Limb (tissue), 2 donors: ENCODE data around the gene CLCF1.

Experiments used
- DNase-seq, 2 donors: peaks; one replicate each; pipeline ENCODE4 v3.0.0-alpha.2; 2016; ENCODE audit errors: extremely low spot score in 2 of 2

The CLCF1 gene

DNA sequence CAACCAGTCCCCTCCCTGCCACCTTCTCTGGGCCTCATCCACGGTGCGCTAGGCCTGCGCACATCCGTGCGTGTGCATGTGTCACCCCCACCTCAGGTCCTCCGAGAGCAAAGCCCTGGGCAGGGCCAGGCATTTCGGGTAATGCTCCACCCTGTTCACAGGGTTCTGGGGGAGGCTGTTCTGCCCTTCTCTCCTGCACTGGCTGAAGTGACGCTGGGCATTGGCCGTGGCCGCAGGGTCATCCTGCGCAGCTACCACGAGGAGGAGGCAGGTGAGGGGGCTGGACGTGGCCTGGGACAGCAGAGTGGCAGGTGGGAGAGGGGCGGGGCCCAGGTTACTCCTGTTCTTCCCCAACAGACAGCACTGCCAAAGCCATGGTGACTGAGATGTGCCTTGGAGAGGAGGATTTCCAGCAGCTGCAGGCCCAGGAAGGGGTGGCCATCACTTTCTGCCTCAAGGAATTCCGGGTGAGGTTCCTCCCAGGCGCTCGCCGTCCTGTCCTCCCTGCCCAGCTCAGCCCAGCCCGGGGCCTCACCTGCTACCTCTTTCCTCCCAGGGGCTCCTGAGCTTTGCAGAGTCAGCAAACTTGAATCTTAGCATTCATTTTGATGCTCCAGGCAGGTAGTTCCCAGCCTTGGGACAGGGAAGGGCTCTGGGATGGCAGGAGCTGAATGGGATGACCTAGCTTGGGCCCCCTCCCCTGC, 22.3 kb upstream of the CLCF1 start:
- no peak for DNase-seq

DNA sequence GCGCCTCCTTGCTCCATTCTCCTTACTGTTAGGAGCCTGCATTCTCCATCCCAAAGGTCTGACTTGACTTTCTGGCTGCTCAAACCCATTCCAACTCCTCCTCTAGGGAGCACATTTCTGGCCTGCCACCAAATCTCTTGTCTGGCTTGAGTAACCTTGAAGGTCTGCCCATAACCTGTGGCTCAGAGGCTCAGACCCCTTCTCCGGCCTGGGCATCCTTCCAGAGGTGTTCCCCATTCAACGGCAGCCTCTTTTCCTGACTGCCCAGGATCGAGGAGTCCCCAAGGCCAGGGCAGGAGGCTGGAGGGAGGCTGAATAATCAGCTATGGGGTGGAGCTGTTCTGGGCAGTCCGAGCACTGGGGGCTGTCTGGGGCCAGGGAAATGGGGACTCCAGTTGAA, 20.6 kb upstream of the CLCF1 start:
- DNase-seq: no peak

DNA sequence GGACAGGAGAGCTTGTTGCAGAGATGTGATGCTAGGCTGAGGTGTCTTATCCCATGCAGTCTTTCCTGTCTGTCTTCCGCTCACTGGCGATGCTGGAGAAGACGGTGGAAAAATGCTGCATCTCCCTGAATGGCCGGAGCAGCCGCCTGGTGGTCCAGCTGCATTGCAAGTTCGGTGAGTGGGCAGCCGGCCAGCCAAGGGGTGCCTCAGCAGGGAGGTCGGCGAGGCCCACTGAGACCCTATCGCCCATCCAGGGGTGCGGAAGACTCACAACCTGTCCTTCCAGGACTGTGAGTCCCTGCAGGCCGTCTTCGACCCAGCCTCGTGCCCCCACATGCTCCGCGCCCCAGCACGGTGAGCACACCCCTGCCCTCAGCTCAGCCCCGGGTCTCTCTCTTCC, 20.0 kb upstream of the CLCF1 start:
- DNase-seq: no peak

DNA sequence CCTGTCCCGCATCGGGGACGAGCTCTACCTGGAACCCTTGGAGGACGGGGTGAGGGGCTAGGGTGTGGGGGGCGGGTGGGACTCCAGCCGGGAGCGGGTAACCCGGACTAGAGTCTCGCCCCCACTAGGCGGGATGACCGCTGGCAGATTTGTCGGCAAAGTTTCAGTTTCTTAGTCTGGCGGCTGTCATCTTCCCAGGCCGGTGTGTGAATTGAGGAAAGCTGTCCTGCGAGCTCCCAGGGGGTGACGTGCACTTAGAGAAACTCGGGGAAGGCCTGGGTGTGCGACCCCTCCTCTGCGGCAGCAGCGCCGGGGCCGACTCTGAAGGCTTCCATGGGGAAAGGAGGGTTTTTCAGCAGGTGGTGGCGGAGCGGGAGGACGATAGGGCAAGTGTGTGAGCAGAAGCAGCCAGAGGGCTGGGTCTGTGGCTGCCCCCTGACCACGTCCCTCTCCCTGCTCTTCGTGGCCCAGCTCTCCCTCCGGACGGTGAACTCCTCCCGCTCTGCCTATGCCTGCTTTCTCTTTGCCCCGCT, 18.9 kb upstream of the CLCF1 start:
- DNase-seq: no peak

DNA sequence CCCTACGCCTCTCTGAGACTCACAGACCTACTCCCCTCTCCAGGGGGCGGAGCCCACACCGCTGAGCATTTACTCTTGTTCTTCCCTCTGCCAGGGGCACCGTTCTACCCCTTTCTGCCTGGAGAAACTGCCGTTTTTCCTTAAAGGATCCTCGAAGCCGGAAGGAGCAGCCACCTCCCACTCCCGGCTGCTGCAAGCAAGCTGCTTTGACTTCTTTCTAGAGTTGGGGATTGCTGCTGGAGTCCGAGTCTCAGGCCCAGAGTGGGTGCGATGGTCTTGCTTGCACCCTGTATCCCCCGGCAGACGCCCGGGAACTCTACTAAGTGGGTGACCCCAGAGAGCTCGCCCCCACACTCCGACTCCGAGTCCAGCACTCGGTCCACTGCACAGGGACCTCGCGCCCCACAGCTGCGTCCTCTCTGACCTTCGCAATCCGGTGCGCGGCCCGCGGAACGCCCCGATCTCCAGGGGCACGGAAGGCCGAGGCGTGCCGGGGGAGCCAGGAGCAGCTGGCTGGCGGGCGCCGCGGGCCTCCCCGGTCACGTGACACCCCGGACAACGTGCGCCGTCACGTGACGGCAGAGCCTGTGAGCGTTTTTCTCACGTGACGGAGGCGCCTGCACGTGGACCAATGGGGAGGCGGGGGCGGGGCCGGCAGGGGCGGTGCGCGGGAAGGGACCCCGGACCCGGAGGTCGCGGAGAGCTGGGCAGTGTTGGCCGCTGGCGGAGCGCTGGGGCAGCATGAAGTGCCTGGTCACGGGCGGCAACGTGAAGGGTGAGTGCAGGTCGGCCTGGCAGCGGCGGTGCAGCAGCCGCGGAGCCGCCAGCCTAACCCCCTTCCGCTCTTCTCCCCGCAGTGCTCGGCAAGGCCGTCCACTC, 18.1 kb upstream of the CLCF1 start, which contains the start of gene RAD9A:
Gene RAD9A, plus strand, starts transcription at position 683 of the 879 bp plus-strand sequence. Its CDS starts 59 bp downstream, at position 742.
- DNase-seq: peak; percentile 95 to 96

DNA sequence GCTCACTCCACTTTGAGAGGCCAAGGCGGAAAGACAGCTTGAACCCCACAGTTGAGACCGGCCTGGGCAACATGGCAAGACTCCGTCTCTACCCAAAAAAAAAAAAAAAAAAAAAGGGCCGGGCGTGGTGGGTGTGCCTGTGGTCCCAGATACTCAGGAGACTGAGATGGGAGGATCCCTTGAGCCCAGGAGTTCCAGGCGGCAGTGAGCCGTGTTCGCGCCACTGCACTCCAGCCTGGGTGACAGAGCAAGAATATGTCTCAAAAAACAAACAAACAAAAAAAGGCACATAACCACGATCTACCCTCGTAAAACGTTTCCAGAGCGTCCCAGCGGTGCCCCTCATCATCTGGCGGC, 17.5 kb upstream of the CLCF1 start:
- no peak for DNase-seq

DNA sequence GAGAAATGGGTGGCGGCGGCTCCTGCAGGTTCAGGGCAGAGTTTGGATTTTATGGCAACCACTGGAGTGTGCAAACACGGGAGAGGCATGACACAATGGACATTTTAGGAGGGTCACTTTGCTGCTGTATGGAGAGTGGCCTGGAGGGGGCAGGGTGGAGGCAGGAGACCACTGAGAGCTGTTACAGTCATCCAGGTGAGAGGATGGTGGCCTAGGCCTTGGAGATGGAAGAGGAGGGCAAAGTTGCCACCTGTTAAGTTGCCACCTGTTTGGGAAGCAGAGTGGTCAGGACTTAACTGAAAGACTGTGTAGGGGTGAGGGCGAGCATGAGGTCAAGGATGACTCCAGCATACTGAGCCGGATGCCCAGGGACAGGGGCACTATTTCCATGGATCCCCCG, 16.1 kb upstream of the CLCF1 start:
- no peak for DNase-seq

DNA sequence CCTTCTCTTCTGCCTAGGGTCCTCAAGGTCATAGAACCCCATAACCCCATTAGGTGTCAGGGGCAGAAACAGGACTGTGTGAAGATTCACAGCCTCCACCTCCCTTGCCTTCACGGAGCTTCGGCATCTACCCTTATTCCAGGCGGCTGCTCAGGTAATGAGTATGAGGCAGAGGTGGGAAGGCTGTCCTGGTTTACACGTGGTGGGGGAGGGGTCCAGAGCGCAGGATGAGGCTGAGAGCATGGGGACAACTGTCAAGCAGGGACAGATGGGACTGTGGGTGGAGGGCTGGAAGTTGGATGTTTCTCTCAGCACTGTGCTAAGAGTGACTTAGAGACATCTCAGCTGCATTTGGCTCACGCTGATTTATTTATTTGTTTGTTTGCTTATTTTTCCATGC, 14.1 kb upstream of the CLCF1 start:
- no peak for DNase-seq

DNA sequence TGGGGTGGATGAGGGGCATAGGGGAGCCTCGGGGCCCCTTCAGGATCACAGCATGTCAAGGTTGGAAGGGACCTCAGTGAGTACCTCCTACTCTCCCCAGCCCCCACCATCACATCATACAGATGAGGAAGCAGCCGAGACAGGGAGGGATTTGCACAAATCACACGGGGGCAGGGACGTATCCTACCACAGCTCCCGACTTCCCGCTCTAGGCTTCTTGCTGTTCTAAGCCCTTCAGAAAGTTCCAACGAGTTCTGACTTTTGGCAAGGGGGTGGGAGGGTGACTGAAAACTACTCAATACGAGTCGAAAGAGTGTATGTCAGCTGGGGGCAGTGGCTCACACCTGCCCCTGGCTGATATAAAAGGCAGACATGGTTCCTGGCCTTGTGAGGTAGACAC, 13.7 kb upstream of the CLCF1 start:
- no peak for DNase-seq

DNA sequence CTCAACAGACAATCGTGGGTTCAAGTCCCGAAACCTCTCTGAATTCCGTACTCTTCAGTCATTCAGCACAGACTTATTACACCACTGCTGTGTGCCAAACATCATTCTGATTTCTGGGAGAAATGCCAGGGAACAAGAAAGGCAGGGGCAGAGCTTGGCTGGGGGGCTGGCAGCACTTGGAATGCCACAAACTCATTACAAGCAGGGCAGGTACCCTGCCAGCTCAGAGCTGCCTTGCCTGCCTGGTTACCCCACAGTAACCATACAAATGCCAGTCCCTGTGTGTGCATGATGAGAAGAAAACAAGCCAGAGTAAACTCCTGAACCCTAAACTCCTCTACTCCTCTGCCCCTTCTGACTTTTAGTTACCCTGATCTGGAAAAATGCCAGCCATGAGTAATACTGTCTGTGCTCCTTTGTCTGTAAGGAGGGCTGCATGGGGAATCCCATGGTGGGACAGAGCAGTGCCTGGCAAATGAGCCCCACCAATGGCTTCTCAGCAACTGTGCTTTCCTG, 11.5 kb upstream of the CLCF1 start:
- DNase-seq: no peak

DNA sequence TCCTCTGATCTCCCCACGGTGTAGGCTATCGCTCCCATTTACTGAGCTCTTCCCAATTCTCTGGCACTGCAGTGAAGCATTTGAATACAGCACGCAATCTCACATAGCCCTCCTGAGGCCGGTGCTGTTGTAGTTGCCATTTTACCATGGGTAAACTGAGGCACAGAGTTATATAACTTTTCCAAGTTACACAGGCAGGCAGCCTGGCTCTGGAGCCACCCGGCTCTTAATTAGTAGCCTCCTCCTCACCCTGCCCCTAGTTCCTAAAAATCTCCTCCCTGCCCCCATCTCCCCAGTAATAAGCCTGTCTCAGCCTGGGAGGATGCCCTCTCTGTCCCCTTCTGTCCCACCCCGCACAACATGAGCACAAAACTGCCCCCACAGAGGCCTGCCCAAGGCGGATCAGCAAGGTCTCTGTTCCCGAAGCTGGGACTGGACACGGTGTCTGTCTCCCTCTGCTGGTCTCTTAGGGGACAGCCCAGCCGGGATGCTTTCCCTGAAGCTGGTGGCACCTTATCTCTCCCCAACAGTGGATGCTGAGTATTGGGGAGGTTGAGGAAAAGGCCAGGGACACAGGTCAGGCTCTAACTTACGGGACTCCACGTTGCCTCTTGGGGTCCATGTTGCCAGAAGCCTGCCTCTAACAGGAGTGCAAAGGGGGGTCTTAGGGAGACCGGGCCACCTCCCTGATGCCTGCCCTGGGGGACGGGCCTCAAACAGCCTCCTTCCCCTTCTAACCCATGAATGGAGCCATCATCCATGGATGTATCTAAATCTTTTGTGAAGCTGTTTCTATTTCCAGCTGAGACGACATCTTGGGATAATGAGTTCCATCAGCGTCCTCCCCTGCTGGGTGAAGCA, 9.1 kb upstream of the CLCF1 start:
- peak; percentile 74 to 87 for DNase-seq

DNA sequence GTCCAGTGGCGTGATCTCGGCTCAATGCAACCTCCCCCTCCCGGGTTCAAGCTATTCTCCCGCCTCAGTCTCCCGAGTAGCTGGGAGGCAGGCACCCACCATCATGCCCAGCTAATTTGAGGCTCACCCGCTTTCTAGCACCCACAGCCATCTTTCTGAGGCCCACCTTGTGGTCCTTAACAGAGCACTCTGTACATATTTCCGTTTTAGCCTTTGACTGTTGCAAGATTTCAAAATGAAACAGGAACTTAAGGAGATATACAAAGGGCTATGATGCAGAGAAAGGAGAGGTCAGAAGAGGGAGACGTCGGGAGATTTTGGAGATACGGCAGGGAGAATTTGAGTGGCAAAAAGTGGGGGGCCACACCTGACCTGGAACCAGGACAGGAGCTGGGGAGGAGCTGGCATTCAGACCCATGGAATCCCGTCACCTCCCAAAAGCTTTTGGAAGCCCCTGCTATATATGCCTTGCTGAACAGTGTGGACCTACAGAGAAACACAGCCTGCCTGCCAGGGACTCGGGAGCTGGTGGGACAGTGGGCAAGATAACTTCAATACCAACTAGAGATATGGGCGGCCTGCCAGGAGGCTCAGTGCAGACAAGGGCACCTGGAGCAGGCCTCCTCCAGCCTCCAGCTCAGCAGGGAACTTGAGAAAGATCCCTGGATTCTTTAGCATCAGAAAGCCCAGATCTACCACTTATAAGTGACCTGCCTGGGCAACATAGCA, 8.0 kb upstream of the CLCF1 start:
- DNase-seq: no peak

DNA sequence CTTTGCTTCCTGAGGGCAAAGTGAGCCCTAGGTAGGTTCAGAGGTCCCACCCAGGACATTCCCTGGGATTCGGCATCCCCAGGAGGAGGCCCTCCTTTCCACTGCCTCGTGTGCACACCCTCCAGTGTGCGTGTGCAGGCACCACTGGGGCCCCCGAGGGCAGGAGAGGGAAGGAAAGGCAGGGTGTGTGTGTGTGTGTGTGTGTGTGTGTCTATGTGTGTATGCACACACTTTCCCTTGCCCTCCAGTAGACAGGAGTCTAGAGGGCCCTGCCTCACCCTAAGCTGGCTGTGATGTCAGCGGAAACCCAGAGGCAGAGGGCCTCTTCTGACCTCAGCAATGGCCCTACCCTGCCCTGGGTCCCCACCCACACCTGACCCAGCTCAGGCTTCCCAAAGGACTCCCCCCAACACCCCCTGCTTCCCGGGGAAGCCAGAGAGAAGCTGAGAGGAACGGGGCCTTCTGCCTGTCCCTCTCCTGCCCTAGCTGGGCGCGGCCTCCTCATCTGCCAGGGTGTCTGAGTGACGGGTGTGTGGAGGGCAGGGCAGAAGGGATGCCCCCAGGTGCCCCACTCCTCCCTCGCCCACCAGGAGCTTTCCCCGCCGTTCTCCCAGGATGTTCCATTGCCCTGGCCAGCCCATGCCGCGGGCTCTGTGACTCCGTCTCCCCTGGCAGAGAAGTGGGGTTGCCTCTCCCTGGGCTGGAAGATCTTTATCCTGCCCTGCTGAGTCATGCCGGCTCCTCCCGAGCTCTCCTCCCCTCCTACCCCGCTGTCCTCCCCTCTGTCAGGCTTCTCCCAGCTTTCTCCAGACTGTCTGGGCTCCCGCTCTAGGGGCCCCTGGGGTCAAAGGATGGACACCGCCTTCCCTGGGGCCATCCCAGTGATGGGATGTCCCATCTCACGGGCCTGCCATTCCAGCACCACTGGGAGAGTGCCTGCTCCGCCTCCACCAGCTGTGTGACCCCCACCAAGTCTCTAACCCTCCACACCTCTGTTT, 6.0 kb upstream of the CLCF1 start:
- peak in 1 of 2 donors; percentile 25 for DNase-seq

DNA sequence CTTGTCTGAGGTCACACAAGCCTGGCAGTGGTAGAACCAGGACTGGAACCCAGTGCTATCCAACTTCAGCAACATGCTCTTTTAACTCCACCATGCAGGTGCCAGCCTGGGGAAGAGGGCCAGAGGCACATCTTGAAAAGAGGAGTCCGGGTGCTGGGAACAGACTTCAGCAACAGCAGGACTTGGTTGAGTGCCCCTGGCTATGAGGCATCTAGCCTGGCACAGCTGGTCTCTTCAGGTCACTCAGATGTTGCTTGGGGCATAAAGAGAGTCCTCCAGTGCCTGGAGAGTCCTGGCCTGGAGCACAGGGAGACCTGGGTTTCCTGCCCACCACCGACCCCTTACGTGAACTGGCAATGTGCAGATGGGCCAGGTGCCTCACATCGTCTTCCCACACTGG, 5.1 kb upstream of the CLCF1 start:
- DNase-seq: no peak

DNA sequence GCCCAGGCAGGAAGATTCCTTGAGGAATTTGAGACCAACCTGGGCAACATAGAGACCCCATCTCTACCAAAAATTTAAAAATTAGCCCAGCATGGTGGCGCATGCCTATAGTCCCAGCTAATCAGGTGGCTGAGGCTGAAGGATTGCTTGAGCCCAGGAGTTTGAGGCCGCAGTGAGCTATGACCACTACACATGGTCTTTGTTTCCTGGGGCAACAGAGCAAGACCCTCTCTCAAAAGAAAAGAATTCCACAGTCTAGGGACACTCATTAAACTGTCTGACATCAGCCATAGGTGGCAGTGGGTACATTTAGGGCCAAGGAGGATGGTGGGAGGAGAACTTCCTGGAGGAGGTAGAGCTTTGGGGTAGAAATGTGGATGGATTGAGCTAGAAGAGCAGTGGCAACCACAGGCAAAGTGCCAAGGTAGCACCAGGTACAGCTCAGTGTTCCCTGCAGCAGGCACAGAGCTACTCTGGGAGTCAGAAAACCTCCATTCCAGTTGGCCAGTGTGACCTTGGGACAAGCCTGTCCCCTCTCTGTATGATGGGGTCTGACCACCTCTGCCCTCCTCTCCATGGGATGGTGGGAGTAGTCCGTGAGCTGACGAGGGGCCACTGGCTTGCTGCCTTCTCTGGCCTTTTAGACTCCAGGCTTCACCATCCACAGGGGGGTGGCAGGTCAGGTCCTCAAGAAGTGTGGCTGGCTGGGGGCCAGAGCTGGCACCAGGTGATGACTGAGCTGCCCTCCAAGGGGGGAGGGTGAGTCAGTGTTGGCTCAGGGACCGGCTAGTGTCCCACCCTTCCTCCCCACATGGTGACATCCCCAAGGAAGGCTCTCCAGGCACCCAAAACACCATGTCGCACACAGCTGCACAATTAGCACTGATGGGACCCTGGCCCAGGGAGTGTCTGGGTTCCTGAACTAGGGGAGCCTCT, 3.7 kb upstream of the CLCF1 start:
- DNase-seq: no peak

DNA sequence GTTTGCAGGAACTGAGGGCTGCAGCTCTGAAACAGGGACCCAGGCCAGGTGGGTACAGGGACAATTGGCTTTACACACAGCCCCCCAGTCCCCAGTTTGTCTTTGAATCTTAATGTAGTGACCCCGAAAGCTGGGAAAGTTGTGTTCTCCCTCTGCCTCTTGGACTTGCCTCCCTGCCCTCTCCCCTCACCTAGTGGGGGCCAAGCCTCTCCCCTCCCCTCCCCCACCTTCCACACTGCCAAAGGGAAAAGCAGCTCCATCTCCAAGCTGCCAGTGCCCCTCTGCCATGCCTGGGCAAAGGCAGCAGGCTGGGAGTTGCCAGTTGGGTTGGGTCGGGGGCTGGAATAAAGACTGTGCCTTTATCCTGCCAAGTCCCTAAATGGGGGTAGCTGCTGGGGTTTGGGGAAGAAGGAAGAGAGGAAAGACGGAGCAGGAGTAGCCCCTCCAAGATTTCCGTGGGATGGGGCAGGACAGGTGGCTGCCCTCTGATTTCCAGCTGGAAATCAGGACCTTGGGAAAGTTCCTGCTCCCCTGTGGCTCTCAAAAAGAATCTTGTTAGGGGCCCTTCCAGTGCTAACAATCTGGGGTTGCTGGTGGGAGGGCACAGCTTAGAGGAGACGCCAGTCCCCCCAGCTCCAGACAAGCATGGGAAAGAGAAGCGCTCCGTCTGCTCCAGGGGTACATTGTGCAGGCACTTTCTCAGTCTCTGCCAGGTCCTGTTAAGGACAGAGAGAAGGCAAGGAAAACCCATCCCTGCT, 2.8 kb upstream of the CLCF1 start:
- DNase-seq: peak in 1 of 2 donors; percentile 23

DNA sequence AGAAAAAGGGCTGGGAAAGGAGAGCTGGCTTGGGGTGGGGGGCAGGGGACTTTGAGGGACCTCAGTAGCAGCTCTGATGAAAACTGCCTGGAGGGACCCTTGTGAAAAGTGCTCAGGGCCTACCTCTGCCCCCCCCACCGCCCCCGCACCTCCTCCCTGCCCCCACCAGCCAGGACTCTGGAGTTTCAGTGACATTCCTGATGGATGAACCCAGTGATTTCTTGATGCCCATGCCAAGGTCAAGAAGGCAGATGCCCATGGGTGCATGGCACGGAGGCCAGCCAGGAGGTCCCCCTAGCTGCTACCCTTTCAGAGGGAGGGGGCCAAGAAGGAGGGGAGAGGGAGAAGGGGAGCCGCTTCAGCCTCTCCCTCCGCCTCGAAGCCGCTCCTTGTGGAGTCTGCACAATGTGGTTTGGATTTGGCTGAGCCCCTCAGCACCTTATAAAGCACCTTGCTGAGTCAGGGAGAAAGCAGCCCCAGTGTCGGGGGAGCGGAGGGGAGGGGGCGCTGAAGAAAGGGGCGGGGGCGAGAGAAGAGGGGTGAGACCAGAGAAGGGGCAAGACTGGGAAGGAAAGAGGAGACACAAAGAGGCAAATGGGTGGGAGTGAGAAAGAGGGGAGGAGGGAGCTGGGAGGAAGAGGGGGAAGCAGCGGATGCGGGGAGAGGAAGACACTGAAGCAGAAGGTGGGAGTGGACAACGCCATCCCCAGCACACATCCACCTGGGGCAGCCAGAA, 2.1 kb upstream of the CLCF1 start:
- DNase-seq: peak in 1 of 2 donors; percentile 41
